ENCODE measurements around the gene LRRFIP1.
A peak's percentile ranks its signal among the peaks of the same experiment; 100 is the strongest.
"Not testable (repeated sequence)": the region's sequence is repeated elsewhere in the genome, so short reads cannot be mapped to it uniquely, and the experiment has no call there.

The LRRFIP1 gene

DNA sequence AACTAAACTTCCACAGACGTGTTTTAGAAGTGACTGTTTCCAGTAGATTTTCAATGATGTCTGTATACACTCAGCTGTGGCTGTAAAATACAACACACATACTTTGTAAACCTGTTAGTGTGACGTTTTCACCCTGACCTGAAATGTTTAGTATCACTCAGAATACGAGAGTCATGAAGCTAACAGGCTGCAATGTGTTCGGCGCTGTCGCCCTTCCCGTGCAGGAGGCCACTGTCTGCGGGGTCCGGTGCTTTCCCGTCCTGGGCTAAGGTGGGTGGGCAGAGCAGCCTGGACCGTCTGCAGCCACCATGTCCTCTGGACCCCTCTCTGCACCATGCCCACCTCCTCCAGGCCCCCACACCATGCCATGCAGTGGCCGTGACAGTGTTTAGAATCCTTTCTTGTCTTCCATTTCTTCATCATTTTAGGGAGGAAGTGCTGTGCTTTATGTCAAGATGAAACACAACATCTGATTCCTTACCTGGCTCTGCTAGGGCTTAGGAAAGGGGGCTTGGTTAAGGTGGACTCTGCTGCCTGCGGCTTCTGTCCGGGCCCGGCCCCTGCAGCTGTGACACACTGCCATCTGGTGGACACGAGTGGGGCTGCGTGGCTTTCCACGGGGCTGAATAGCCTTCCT lies 117.3 kb downstream of the LRRFIP1 start:
- peak; percentile 48 to 94 (median 86) for DNase-seq

DNA sequence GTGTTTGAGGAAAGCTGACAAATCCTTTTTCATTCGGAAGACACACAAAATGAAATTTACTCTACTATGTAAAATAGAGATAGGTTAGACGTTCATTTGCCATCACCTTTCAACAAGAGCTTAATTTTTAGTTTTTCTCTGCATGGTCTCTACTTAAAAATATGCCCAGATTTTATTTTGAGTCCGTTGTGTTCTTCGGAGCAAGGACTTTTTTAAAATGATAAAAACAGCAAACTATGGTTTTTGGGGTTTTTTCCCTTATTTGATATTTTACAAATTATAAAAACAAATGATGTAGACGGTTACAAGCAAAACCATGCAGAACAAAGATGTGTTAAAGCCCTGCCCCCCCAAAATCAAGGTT lies 117.8 kb downstream of the LRRFIP1 start:
- DNase-seq, result no peak

More for the DNA sequence above, 117.3 kb downstream of the LRRFIP1 start:
- intact Hi-C loops (cut with DNase I), result loop anchor here (2.0 to 5.0 kb wide), 2 partner anchors 70 to 167 kb away; no protein-coding TSS in a partner anchor

DNA sequence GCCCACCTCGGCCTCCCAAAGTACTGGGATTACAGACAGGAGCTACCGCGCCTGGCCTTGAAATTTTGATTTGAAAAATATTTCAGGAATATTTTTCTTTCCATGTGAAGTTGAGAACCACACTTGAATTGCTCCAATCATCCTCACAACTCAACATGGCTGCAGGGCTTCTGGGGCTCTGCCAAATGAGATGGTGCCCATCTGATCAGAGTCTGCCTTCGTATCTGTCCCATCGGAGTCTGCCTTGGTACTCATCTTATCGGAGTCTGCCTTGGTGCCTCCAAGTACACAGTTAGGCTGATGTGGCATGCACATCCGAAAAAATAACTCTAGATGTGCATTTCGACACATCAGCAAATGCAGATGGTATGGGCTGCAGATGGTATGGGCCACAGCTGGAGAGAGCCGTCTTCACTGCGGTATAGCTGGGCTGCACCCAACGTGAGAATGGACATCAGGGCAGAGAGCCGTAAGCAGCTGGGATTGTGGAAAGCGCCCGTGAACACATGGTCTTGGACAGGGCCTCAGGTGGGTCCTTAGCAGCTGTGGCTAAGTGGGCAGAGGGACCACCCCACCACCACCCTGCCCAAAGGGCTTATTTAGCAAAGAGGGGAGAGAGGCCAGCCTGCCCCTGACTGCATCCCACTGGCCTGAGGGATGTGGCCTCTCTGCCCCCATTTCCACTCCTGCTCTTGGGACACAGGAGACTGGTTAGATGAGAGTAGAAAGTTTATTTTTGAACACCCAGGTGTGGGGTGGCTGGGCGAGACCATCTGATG lies 119.1 kb downstream of the LRRFIP1 start:
- peak in 1 of 42 donors; percentile 5 for DNase-seq
- intact Hi-C loops (cut with DNase I), result no loop called here

More for the DNA sequence above, 117.8 kb downstream of the LRRFIP1 start:
- intact Hi-C loops (cut with DNase I), result loop anchor here (2.0 kb wide), 1 partner anchor 70 kb away; no protein-coding TSS in a partner anchor

GRCh38 chr2:237747189-237747588 lies 119.8 kb downstream of the LRRFIP1 start:
- intact Hi-C loops (cut with DNase I), result no loop called here
- DNase-seq, result no peak

- intact Hi-C loops (cut with DNase I), result no loop called here
- DNase-seq, result no peak
Measured at GRCh38 chr2:237749002-237749401, 121.6 kb downstream of the LRRFIP1 start.

DNA sequence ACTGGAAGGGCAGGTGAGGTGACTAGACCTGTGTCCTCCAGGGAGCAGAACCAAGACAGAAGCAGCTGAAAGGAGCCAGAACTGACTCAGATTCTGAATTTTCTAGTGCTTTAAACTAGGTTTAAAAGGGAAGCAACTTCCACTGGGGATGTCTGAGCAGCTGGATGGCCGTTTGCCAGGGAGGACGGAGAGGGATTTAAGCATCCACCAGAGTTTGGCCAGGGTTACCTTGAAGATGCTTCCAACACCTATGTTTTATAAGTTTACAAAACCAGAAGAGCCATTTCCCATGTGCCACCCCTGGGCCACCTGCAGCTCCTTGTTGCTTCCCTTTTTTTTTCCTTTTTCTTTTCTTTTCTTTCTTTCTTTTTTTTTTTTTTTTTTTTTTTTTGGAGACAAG lies 122.6 kb downstream of the LRRFIP1 start:
- intact Hi-C loops (cut with DNase I), result no loop called here
- no peak for DNase-seq

DNA sequence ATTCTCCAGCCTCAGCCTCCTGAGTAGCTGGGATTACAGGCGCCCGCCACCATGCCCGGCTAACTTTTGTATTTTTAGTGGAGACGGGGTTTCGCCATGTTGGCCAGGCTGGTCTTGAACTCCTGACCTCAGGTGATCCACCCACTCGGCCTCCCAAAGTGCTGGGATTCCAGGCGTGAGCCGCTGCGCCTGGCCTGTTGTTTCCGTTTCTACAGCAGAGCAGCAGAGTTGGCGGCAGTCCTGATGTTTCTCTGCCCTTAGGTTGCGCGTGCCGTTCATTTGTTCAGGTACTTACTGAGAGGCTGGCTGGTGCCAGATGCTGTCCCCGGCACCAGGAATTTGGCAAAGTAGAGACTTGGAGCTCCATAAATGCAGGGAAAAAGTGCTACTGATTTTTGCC lies 123.1 kb downstream of the LRRFIP1 start:
- DNase-seq; intact Hi-C loops (cut with DNase I): not testable (repeated sequence)

GRCh38 chr2:237752761-237753165 lies 125.4 kb downstream of the LRRFIP1 start:
- intact Hi-C loops (cut with DNase I), result no loop called here
- peak in 3 of 42 donors; percentile 14 to 42 (median 22) for DNase-seq

GRCh38 chr2:237754182-237754581 lies 126.8 kb downstream of the LRRFIP1 start:
- intact Hi-C loops (cut with DNase I), result no loop called here
- DNase-seq, result no peak

DNA sequence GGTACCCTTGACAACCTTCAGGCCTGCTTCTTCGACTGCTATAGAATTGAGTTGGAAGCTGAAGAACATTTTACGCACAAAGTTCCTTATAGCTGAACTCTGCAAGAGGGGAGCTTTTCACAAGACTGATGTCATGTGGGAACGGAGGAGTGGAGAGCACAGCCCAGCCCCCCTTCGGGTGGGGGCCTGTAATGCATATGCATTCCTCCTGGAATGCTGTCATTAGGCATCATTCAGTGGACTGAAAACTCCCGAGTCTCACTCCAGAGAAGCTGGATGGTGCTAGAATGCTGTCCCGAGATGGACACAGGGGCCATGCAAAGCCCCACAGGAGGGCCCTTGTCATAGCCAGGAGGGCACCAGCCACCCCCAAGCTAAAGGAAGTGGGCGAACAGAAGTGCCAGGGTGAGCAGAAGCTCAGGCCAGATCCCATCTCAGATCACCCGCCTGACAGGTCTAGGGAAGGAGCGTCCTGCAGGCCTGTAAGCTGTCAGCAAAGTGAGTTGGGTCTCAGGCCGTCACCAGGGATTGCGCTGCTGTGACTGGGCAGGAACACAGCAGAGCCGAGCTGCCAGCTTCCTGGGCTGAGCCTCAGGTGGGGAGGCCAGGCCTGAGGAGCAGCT lies 127.3 kb downstream of the LRRFIP1 start:
- no peak for DNase-seq
- intact Hi-C loops (cut with DNase I), result no loop called here

DNA sequence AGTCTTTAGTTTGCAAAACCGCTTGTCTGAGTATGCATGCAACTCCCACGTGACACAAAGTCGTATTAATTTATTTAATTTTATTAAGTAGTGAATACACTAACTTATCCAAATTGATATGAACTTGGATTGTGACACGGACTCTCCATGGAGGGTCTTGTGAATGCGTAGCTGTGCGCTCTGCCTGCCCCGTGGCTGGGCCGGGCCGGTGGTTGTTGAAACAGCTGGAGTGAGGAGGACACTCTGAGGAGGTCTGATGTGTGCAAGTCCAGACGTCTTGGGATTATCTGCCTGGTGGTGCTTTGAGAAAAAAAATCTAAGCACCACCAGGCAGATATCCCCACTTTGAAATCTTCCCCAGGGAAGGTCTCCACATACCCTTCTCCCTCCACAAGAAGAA lies 130.2 kb downstream of the LRRFIP1 start:
- intact Hi-C loops (cut with DNase I), result no loop called here
- DNase-seq, result no peak

DNA sequence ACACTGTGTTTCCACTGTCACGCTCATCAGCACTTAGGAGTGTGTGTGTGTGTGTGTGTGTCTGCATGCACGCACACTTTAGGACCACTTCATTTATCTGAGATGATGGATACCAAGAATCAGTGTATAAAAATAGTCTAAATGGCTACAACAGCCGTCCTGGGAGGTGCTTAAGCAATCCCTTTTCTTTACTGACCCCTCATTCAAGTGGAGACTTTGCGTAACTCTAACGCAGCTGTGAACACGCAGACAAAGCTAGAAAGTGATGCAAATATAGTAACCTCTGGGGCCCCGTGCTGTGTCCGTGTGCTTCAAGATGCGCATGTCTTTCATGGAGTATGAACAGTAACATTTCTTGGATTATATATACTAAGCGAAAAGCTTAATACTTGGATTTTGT lies 130.8 kb downstream of the LRRFIP1 start:
- DNase-seq, result no peak
- intact Hi-C loops (cut with DNase I), result no loop called here

DNA sequence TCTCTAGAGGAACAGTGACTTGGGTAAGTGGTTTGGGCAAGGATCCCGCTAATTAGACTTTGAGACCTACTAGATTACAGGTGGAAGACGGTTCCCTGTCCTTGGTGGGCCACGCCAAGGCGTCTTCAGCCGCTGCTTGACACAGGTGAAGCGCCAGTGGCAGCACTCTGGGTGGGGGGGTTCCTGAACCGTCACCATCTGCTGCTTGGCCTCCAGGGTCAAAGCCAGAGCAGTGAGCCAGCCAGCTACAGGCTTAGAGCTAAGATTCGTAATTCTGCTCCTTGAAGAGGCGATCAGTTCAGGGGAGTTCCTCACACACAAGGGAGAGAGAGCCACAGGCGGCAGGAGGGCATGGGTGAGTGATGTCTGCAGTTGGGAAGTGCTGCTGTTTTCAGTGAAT lies 131.8 kb downstream of the LRRFIP1 start:
- intact Hi-C loops (cut with DNase I), result no loop called here
- DNase-seq, result no peak

- intact Hi-C loops (cut with DNase I), result no loop called here
- DNase-seq, result no peak
Measured at GRCh38 chr2:237760506-237761502, 133.4 kb downstream of the LRRFIP1 start.

DNA sequence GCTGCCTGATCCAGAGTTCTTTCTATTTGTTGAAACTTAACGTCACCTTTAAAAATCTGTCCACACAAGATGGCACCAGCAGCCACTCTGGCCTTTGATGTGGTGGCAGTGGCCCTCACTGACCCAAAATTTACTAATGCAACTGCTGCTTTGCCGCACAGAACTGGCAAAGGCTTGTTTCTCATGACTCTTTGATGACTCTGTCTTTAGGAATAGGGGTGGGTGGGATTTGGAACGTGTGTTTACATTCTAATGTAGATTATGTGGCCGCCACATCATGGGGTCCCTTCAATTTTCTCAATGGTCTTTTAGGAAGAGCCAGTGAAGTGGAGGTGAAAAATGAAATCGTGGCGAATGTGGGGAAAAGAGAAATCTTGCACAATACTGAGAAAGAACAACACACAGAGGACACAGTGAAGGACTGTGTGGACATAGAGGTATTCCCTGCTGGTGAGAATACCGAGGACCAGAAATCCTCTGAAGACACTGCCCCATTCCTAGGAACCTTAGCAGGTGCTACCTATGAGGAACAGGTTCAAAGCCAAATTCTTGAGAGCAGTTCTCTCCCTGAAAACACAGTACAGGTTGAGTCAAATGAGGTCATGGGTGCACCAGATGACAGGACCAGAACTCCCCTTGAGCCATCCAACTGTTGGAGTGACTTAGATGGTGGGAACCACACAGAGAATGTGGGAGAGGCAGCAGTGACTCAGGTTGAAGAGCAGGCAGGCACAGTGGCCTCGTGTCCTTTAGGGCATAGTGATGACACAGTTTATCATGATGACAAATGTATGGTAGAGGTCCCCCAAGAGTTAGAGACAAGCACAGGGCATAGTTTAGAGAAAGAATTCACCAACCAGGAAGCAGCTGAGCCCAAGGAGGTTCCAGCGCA lies 135.2 kb downstream of the LRRFIP1 start:
- intact Hi-C loops (cut with DNase I); DNase-seq: not testable (repeated sequence)

GRCh38 chr2:237763812-237764211 lies 136.4 kb downstream of the LRRFIP1 start:
- intact Hi-C loops (cut with DNase I), result no loop called here

GRCh38 chr2:237765122-237765521 lies 137.7 kb downstream of the LRRFIP1 start:
- intact Hi-C loops (cut with DNase I); DNase-seq: not testable (repeated sequence)

More at GRCh38 chr2:237763812-237764211, 136.4 kb downstream of the LRRFIP1 start:
- DNase-seq, result no peak

- DNase-seq, result no peak
- intact Hi-C loops (cut with DNase I), result no loop called here
Measured at GRCh38 chr2:237765875-237766274, 138.5 kb downstream of the LRRFIP1 start.
